NCI-H226 (cell line): ENCODE results near the gene LYRM1.
"Not testable (repeated sequence)": the region's sequence is repeated elsewhere in the genome, so short reads cannot be mapped to it uniquely, and the experiment has no call there.

ENCODE experiments used
- DNase-seq: peaks from one replicate; pipeline ENCODE4 v3.0.0-alpha.2; 2015

Gene LYRM1

DNA sequence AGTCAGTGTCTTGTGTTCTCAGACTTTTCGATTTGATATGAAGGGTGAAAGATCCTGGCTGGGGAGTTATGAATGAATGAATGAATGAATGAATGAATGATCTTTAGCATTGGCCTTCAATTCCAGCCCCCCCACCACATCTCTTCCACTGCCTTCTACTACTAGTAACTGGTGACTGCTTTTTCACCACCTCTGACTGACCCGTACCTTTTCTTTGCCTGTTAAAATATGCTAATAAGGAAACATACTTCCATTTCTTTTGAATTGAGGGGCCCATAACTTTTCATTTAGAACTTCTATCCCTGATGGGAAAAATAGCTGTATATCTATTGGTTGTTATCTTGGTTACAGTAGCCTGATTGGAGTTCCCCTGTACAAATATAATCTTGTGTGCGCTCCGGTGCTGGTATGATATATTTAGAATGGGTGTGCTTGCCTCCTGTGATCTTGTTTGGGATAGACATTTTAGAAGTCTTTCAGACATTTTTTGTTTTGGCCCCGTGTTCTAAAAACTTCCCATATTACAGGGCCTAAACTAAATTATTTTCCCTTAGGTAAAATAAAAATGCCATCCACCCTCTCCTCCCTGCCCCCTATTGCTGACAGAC, 3.4 kb downstream of the LYRM1 start:
- DNase-seq: no peak

DNA sequence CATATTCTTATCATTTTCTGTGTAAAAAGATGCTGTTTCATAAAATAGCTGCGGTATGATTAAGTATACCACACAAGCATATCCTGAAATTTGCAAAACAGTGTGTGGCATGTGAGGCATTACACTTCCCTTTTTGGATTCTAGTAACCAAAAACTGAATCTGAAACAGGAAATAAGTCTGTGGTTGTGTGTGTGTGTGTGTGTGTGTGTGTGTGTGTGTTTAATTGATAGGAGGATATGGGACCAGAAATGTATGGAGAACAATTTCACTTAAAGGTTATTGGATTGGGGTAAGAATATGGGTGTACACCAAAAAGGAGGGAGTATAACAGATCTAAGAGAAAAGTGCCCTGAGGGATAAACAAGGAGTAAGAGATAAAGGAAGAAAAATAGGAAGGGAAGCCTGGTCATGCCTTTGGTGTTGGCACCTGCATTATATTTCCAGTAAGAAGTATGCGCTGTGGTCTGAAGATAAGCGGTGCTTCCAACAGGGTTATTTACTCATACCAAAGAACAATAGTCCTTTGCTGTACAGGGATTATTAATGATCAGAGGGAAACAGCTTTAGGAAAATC, 4.0 kb downstream of the LYRM1 start:
- peak; percentile 92 for DNase-seq

DNA sequence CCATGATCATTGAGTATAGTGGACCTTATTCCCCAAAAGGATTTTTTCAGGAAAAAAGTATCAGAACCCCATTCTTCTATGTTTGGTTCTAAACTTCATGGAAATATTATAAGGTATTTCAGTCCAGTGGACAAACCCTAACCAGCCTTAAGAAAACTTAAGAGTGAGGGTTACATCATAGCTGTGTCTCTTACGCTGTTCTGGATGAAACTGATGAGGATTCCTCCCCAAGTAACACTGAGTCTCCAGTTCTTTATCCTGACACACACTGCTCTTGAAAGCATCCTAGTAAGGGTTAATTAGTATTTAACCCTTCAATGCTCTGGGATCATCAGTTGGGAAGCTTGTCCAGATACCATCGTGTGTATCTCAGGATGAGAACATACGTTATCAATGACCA, 5.0 kb downstream of the LYRM1 start:
- no peak for DNase-seq

DNA sequence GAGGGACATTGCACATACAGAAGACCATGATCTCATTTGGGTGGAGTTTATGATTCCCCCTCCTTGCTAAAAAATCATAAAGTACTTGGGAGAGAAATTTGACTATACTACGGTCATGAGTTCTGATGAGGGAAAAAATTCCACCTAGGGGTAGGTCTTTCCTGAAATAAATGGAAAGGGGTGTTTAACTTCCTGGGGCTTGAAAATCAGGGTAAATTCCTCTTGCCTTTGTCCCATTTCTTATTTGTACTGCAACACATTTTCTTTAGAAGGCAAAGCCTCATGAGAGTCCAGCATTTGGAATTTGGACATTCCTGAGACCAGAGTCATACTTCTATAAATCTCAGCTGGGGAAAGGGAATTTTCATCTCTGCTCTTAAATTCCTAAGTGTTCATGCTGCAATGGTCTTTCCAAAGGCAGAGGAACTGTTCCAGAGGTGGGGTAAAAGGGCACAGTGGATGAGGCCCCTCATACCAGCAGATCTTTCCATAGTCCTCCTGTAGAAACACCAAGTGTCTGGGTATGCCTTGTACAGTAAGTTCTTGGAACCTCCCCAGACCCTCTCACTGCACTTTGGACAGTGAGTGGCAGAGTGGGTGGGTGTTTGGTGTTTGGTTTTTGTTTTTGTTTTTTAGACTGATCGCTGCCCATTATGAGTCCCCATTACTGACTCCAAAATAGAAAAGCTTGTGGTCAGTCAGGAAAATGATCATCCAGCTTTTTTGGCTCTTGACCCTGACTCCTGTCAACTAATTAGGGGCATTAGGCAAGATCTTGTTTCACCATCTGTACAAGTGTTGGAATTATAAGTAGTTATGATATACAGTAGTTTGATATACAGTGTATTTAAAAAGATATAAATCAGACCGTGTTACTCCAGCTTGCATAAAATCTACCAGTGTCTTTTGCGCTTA, 6.0 kb downstream of the LYRM1 start:
- DNase-seq: peak; percentile 87

DNA sequence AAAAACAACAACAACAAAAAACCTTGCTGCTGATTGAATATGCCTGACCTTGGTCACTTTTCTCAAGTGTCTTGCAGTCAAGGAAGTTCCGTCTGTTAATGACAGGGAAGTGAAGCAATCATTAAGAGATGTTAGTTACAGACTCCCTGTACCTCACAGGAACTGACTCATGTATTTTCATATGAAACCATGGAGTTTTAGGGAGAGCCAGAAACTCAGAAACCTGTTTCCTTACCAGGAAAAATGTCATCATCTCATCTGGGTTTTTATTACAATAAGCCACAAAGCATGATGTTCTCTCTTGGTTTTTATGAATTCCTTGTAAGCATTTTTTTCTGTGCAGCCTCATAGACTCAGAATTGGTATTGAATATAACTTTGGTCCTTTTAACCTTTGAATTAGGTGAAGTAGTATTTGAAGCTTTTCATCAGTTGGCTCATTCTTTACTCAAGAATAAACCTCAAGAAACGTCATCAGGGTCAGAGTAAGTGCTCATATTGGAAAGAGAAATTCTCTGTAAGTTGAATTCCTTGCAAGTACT, 10.3 kb downstream of the LYRM1 start:
- DNase-seq: peak; percentile 71

DNA sequence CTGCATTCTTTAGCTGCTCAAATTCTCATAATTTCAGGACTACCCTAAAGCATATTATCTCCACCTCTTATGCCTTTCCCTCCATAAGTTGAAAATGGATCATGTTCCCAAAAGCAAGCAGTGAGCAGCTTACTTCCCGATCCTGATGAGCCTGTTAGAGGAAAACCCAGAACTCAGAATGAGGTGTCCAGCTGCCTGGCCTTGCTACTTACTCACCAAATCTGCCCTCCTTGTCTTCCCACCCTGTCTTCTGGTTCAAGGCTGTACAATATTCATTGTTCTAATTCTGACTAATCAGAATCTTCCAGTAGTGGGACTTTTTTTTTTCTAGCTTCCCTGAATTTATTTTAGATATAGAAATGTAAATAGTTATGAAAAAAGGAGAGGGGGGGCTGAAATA, 10.8 kb downstream of the LYRM1 start:
- peak; percentile 28 for DNase-seq

DNA sequence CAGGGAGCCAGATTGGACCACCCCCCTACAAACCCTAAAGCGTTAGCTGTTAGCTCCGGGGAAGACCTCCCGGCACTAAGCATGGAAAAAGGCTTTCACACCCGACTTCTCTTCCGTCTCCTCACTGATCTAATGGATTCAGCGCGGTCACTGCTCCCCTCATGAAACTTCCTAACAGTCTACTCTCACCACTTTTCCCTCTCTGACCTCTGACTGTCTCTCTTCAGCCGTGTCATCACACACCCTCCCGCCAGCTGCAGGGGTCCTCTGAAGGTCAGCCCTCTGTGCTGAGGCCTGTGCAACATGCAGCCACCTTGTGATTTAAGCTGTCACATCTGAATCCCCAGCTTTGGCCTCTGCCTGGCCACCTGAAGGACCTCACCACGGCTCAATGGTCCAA, 15.7 kb downstream of the LYRM1 start:
- DNase-seq: no peak

DNA sequence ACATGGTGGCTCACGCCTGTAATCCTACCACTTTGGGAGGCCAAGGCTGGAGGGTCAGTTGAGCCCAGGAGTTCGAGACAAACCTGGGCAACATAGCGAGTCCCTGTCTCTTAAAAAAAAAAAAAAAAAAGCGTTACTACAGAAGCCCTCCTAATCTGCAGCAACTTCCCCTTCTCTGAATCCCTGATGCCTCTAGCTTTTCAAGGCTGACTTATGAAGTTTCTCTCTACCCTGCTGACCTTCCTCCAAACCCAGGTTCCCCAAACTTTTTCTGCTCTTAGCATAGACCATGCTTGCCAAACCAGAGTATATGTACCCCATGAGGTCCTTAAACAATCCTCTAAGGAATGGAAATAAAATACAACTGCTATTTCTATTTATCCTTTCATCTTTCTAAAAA, 16.4 kb downstream of the LYRM1 start:
- DNase-seq: no peak

DNA sequence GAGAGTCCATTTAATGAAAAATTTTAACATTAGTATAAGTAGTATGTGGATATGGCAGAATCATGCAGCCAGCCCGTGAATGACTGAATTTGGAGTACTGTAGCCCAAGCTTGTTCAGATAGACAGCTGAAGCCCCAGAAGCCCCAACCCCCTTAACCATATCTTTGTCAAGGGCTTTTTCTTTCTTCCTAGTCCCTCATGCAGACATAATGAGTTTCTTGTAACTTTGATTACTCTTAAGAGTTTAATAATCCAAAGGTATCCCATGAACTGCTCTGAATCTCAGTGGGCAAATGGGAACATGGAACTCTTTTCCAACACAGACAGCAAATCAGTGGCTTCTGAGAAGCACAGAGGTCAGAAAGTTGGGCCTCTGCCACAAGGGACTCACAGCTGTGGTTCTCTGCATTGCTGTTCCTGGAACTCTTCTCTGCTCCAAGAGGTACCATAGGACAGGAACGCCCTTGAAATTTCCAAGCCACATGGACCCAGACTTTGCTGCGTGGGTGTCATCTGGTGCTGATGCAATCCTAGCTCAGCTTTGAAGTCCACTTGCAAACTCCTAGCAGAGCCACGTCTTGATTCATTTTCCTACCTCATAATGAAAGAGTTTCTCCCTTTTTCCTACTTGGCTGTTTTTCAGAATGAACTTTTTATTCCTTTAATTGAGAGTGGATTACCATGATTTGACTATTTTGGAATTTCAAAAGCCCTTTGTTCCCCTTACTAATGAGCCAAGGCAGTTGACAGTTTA, 18.1 kb downstream of the LYRM1 start:
- no peak for DNase-seq

DNA sequence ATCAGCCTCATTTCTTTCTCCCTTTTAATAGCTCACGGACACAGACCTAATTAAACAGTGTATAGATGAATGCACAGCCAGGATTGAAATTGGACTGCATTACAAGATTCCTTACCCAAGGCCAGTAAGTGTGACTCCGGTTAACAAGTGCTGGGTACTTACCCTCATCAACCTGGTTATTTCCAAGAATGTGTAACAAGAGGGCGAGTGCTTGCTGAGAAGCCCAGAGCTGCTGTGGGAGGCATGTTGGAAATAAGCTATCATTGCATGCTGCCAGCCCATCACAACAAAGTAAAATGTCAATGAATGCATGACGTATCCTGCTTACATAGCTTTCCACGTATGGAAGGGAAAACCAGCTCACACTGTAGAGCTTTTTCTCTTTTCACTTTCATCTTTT, 19.5 kb downstream of the LYRM1 start:
- DNase-seq: no peak

DNA sequence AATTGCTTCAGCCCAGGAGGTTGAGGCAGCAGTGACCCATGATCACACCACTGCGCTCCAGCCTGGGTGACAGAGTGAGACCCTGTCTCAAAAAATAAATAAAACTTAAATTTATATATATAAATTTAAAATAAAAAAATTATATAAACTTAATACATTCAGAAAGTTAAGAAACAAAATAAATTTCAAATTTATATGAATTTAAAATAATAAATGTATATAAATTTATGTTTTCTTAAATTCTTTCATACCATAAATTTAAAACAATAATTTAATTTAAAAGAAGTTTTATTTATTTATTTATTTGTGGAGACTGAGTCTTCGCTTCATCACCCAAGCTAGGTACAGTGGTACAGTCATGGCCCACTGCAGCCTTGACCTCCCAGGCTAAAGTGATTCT, 20.2 kb downstream of the LYRM1 start:
- DNase-seq: no peak

DNA sequence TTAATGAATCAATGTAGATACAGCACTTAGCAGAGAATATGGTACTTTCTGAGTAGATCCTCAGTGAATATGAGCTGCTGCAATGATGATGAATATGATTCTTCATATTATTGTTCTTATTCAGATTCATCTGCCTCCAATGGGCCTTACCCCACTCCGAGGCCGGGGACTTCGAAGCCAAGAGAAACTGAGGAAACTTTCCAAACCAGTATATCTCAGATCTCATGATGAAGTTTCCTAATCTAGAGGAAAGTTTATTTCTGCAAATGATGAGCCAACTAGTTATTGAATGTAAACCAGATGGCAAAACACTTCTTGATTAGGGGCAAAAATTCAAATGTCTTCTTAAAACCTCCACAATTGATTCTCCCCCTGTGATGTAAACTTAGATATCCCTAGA, 23.3 kb downstream of the LYRM1 start:
- no peak for DNase-seq

DNA sequence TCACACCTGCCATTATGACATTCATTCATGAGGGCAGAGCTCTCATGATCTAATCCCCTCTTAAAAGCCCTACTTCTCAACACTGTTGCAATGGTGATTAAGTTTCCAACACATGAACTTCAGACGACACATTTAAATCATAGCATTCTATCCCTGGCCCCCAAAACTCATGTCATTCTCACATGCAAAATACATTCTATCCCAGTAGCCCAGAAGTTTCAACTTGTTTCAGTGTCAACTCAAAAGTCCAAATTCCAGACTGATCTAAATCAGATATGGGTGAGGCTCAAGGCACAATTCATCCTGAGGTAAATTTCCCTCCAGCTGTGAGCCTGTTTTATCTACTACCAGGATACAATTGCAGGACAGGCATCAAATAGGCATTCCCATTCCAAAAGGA, 25.2 kb downstream of the LYRM1 start:
- no peak for DNase-seq

DNA sequence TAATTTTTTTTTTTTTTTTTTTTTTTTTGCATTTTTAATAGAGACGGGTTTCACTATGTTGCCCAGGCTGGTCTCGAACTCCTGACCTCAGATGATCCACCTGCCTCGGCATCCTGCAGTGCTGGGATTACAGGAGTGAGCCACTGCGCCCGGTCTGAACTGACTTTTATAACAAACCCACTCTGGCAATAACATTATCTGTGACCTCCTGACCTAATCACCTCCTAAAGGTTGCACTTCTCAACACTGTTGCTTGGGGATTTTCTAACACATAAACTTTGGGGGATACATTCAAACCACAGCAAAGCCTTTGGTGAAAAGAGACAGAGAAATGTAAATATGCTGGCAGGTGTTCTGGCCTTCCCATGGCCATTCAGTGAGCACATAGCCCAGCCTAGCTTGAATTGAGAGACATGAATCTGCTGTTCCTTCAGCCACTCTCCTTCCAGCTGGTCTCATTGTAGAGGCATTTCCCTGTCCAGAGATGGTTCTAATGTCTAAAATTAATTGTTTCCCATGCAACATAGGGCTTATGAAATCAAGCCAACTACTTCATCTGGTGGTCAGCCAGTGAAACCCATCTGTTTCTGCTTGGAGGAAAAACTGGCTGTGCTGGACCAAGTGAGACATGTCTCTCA, 28.3 kb downstream of the LYRM1 start:
- DNase-seq: no peak

DNA sequence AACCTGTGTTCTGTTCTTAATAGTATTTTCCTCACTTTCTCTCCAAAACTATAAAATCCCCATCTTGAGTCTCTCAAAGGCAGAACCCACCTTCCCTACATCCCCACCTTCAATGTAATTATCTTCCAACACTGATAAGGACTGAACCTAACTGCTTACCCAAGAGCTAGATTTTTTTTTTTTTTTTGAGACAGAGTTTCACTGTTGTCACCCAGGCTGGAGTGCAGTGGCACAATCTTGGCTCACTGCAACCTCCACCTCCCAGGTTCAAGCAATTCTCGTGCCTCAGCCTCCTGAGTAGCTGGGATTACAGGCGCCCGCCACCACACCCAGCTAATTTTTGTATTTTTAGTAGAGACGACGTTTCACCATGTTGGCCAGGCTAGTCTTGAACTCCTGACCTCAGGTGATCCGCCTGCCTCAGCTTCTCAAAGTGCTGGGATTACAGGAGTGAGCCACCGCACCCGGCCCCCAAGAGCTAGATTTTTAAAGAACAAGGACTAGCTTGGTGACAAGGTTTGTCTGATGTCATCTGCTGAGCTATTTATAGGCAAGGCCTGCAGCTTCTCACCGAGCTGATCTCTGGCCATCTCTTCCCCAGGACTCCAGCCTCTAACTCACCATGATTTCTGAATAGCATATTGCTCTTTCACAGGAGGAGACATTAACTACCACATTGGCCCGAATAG, 29.2 kb downstream of the LYRM1 start:
- not testable (repeated sequence) for DNase-seq

DNA sequence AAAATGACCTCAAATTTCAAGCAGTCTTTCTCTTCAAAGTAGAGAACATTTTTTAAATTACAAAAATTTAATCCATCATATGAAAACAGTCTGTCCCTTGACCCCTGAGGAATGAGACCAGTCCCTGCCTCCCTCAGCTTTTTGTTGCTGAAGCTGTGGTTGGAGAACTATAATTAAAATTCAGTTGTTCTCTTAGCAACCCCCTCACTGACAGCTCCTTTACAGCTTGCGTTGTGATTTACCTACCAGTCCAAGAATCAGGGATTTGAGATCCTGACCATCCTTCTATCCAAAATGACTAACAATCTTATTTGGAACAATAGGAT, 29.8 kb downstream of the LYRM1 start:
- DNase-seq: no peak

DNA sequence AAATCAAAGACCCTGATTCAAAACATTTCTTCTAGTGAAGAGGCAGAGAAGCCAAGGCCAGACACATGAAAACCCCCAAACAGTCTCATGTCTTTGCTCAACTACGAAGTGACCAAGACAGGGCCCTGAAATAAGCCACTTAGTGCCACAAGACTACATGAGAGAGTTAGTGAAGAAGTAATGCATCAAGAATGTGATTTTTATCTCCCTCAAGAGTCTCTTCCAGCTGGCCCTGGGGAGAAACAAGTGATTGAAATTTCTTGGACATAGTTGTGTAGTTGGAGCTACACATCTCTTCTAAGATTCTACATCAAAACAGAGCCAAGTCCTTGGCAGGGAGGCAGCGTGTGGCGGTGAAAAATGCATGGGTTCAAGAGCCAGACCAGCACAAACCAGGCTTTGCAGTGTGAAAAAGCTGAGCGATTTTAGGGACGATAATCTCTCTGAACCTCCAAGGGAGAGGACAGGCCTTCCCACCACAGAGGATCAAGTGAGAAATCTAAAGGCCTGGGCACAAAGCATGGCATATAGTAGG, 30.6 kb downstream of the LYRM1 start:
- no peak for DNase-seq

DNA sequence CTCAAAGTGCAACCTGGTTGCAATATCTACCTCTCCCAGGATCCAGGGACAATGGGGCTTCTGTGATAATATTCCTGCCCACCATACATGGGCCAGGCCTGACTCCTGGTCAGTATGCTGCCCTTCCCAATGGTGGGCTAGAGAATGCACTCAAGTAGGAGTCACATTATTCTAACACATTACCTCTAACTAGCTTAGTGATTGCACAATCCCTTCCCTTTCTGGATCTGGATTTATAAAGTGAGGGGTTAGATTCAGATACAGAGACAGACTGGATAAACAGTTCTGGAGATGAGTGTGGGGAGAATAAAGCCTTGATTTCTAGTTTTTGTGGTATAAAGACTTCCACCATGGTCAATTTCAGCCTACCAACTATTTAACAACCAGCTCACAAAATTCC, 33.0 kb downstream of the LYRM1 start:
- DNase-seq: no peak

DNA sequence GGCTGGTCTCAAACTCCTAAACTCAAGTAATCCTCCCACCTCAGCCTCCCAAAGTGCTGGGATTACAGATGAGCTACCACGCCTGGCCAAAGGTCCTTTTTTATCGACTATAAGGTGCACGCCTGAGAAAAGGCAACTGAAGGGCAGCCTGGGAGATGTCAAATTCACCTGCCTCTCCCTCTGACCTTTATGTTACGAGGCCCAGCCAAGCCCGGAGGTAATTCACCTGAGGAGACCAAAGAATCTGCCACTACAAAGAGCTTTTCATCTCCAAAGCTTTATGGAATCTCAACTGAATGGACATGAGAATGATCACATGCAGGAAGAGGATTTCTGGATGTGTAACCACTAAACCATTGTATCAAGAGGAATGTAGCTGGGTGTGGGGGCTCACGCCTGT, 37.2 kb downstream of the LYRM1 start:
- no peak for DNase-seq

DNA sequence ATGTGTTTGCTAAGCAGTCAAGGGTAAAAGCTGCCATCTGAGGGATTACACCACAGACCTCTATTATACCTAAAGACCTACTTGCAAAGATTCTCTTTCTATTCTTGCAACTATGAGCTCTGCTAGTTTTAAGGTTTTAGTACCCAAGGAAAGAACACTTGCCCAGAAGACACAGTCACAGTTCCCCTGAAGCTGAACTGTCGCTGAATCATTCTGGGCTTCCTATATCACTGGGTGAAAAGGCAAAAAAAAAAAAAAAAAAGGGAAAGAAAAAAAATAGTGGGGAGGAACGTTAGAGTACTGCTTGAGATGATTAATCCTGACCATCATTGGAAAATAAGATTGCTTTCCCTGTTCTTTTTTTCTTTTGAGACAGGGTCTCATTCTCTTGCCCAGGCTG, 37.9 kb downstream of the LYRM1 start:
- no peak for DNase-seq

DNA sequence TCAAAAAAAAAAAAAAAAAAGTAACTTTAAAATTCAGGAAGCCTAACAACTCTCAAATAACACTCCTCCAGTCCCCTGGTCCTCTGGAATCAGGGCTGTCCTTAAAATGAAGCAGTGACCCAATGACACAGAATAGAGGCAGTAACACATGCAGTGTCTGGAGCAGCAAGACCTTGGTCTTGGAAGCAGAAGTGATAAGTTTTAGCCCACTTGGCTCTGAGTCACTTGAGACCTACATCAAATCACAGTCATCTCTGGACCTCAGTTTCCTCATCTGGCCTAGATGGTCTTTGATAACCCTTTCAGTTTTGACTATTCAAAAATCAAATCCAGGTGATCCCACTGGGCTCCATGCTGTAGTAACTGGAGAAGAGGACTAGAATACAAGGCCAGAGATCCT, 39.0 kb downstream of the LYRM1 start:
- DNase-seq: no peak
